HG03095 (cell line): ENCODE results near the gene RCBTB2.

ENCODE experiments used
- ATAC-seq: cut with Tn5 transposase; IDR thresholded peaks from one replicate; pipeline ENCODE4 v1.9.1; 2021; ENCODE audit warnings: moderate library complexity; ENCODE audit not compliant: unreplicated experiment

The RCBTB2 gene

GRCh38 chr13:48564056-48564455 is 31.2 kb upstream of the RCBTB2 start:
- no peak for ATAC-seq

GRCh38 chr13:48563626-48564025 is 30.7 kb upstream of the RCBTB2 start:
- no peak for ATAC-seq

- peak; percentile 98 for ATAC-seq
These were observed 29.6 kb upstream of the RCBTB2 start for GRCh38 chr13:48562296-48563066.

GRCh38 chr13:48561466-48562235 is 28.8 kb upstream of the RCBTB2 start:
- no peak for ATAC-seq

GRCh38 chr13:48560657-48561337 is 27.9 kb upstream of the RCBTB2 start:
- no peak for ATAC-seq

- ATAC-seq = no peak
These were observed 26.9 kb upstream of the RCBTB2 start for GRCh38 chr13:48559638-48560320.

GRCh38 chr13:48556817-48557216 is 23.9 kb upstream of the RCBTB2 start:
- no peak for ATAC-seq

- ATAC-seq = no peak
These were observed 22.6 kb upstream of the RCBTB2 start for GRCh38 chr13:48555441-48555840.

GRCh38 chr13:48551329-48551728 is 18.4 kb upstream of the RCBTB2 start:
- ATAC-seq = no peak

GRCh38 chr13:48549658-48550057 is 16.8 kb upstream of the RCBTB2 start:
- no peak for ATAC-seq

GRCh38 chr13:48547663-48548092 is 14.8 kb upstream of the RCBTB2 start:
- no peak for ATAC-seq

GRCh38 chr13:48545608-48546007 is 12.7 kb upstream of the RCBTB2 start:
- no peak for ATAC-seq

GRCh38 chr13:48542581-48543341 is 9.9 kb upstream of the RCBTB2 start:
- no peak for ATAC-seq

GRCh38 chr13:48542138-48542537 is 9.3 kb upstream of the RCBTB2 start:
- no peak for ATAC-seq

- no peak for ATAC-seq
These were observed 6.7 kb upstream of the RCBTB2 start for GRCh38 chr13:48539550-48539949.

GRCh38 chr13:48536621-48537250 is 3.9 kb upstream of the RCBTB2 start:
- ATAC-seq = no peak

GRCh38 chr13:48535766-48536165 is 2.9 kb upstream of the RCBTB2 start:
- ATAC-seq = no peak

GRCh38 chr13:48534911-48535501 is 2.1 kb upstream of the RCBTB2 start:
- no peak for ATAC-seq

- ATAC-seq = no peak
These were observed 1.2 kb upstream of the RCBTB2 start for GRCh38 chr13:48533961-48534600.
